Caco-2 (cell line): Measurements from ENCODE around the gene REG4. TPM values are rescaled to one million over a fixed set of nuclear protein-coding genes. Genes with fewer than 3 reads are reported as not detected.

Experiments
- BruUV-seq: library from RNA; stranded (reverse); fragments of 400-500 nt; replicated peaks from 2 replicates; lab custom pipeline; 2021; lab: Mats Ljungman, UMichigan
- CTCF ChIA-PET: fragments of 300-600 bp; sonication (Branson Sonifier 250); formaldehyde crosslinking; loops from one replicate; lab custom pipeline; 2022; ENCODE audit warnings: antibody characterized with exemption; lab: Charles Lee
- POLR2A ChIA-PET: fragments of 300-600 bp; sonication (Branson Sonifier 250); formaldehyde crosslinking; loops from one replicate; lab custom pipeline; 2022; ENCODE audit warnings: antibody characterized with exemption; lab: Charles Lee
- DNase-seq, 2 experiments: peaks; one replicate each; pipeline versions ENCODE4 v3.0.0 to v3.0.0-alpha.2; 2020 to 2022
- H3K27me3 ChIP-seq: replicated peaks from 2 replicates; pipeline ENCODE4 v1.6.0; 2011; ENCODE audit warnings: low read length; ENCODE audit not compliant: control insufficient read depth, insufficient read depth
- H3K36me3 ChIP-seq: 2 replicates; pipeline ENCODE4 v1.5.1; 2011; ENCODE audit warnings: low read length; ENCODE audit not compliant: control insufficient read depth, insufficient read depth
- H3K4me1 ChIP-seq: fragments of 250-450 bp; sonication (Bioruptor Pico); 2 replicates; pipeline ENCODE4 v1.5.1; 2020; ENCODE audit warnings: mild to moderate bottlenecking
- H3K4me3 ChIP-seq: 2 replicates; pipeline ENCODE4 v1.5.1; 2011; ENCODE audit warnings: low read depth, mild to moderate bottlenecking, control low read depth, low read length
- H3K9me3 ChIP-seq: fragments of 250-450 bp; sonication (Bioruptor Pico); 2 replicates; pipeline ENCODE4 v1.5.1; 2020; ENCODE audit warnings: mild to moderate bottlenecking, moderate library complexity
- H3K27ac Mint-ChIP-seq: one replicate; pipeline ENCODE4 v1.8.0; 2022; ENCODE audit warnings: mixed read lengths; ENCODE audit not compliant: unreplicated experiment
- H3K27me3 Mint-ChIP-seq: one replicate; pipeline ENCODE4 v1.8.0; 2022; ENCODE audit warnings: mixed read lengths; ENCODE audit not compliant: insufficient read depth, unreplicated experiment
- H3K36me3 Mint-ChIP-seq: one replicate; pipeline ENCODE4 v1.8.0; 2022; ENCODE audit warnings: mild to moderate bottlenecking, mixed read lengths; ENCODE audit not compliant: insufficient read depth, unreplicated experiment
- H3K4me1 Mint-ChIP-seq: one replicate; pipeline ENCODE4 v1.8.0; 2022; ENCODE audit warnings: low read depth, mixed read lengths; ENCODE audit not compliant: unreplicated experiment
- H3K4me3 Mint-ChIP-seq: one replicate; pipeline ENCODE4 v1.8.0; 2022; ENCODE audit warnings: mild to moderate bottlenecking, moderate library complexity, mixed read lengths; ENCODE audit not compliant: unreplicated experiment
- H3K9me3 Mint-ChIP-seq: one replicate; pipeline ENCODE4 v1.8.0; 2022; ENCODE audit warnings: mixed read lengths; ENCODE audit not compliant: unreplicated experiment
- CTCF ChIP-seq, 2 experiments: fragments of 200-600 bp in 1 of 2; IDR thresholded peaks; 1 replicate in 1 of 2; 2 replicates in 1 of 2; pipeline versions ENCODE4 v1.5.1 to v1.8.0; 2011 to 2022; ENCODE audit warnings: antibody characterized with exemption in 1 of 2, control low read depth in 1 of 2, inconsistent platforms in 1 of 2, low read depth in 1 of 2, low read length in 1 of 2, mild to moderate bottlenecking in 1 of 2, moderate library complexity in 1 of 2; ENCODE audit not compliant: insufficient read depth in 1 of 2, severe bottlenecking in 1 of 2, unreplicated experiment in 1 of 2
- intact Hi-C: fragments of 100-400 bp; cut with micrococcal nuclease; formaldehyde crosslinking; loops from one replicate; pipeline ENCODE4 v1.10.0; 2022; ENCODE audit not compliant: unreplicated experiment
- total RNA-seq: library from RNA; stranded (reverse); gene quantifications from 2 replicates; pipeline ENCODE4 v1.2.3, GENCODE V29; 2022

Gene REG4
- total RNA-seq, 1 experiment from 2014 or later: 8.0 TPM

GRCh38 chr1:119766374-119766794 lies 44.9 kb downstream of the REG4 start:
- peak overlapping the region; percentile 45 for H3K27ac Mint-ChIP-seq
- TF ChIP-seq CTCF (IDR thresholded peaks at IDR 0.05; ENCODE audit: insufficient read depth in 1 of 2, low read depth in 1 of 2, low read length in 1 of 2, severe bottlenecking in 1 of 2, unreplicated experiment in 1 of 2): no peak
- ChIA-PET POLR2A (interaction anchor here (1.5 kb wide), 1 partner anchor 54 kb away, joined by 5 read pairs; no protein-coding TSS in a partner anchor), CTCF (interaction anchor here (1.1 kb wide), 2 partner anchors 9 to 23 kb away, joined by 3 to 6 read pairs; no protein-coding TSS in a partner anchor)
- peaks cover 6% of the 10 kb centered on the region for H3K36me3 ChIP-seq
- no peaks in the 10 kb centered on the region for H3K9me3 ChIP-seq
- no peaks in the 10 kb centered on the region for H3K27me3 Mint-ChIP-seq
- peak; percentile 65 to 71 for DNase-seq
- peaks cover 15% of the 10 kb centered on the region for H3K36me3 Mint-ChIP-seq
- peaks cover 24% of the 10 kb centered on the region for H3K4me1 Mint-ChIP-seq
- peaks cover 60% of the 10 kb centered on the region for H3K4me1 ChIP-seq
- no peaks in the 10 kb centered on the region for H3K9me3 Mint-ChIP-seq
- H3K4me3 ChIP-seq: peak overlapping the region; percentile 37
- peak overlapping the region; percentile 63 for H3K4me3 Mint-ChIP-seq
- H3K27me3 ChIP-seq: no peaks in the 10 kb centered on the region
- BruUV-seq: no TSS peak
- intact Hi-C loops: loop anchor here (1.0 to 2.0 kb wide), 4 partner anchors 8 to 50 kb away; no protein-coding TSS in a partner anchor

- no peaks in the 10 kb centered on the region for H3K27me3 Mint-ChIP-seq
- H3K4me1 Mint-ChIP-seq: peaks cover 24% of the 10 kb centered on the region
- POLR2A ChIA-PET: no interaction called here
- Histone ChIP-seq H3K4me3 (no peak overlapping the region), H3K36me3 (peaks cover 8% of the 10 kb centered on the region), H3K9me3 (no peaks in the 10 kb centered on the region), H3K27me3 (no peaks in the 10 kb centered on the region), H3K4me1 (peaks cover 42% of the 10 kb centered on the region)
- H3K36me3 Mint-ChIP-seq: peaks cover 15% of the 10 kb centered on the region
- no peak for TF ChIP-seq CTCF (IDR thresholded peaks at IDR 0.05; ENCODE audit: insufficient read depth in 1 of 2, low read depth in 1 of 2, low read length in 1 of 2, severe bottlenecking in 1 of 2, unreplicated experiment in 1 of 2)
- CTCF ChIA-PET: no interaction called here
- DNase-seq: no peak
- no peaks in the 10 kb centered on the region for H3K9me3 Mint-ChIP-seq
- intact Hi-C loops: no loop called here
- H3K27ac Mint-ChIP-seq: no peak overlapping the region
- no TSS peak for BruUV-seq
- H3K4me3 Mint-ChIP-seq: no peak overlapping the region
These were observed 47.0 kb downstream of the REG4 start for GRCh38 chr1:119764220-119764619.

GRCh38 chr1:119762953-119763352 lies 48.3 kb downstream of the REG4 start:
- intact Hi-C loops: no loop called here
- Mint-ChIP-seq H3K27ac (no peak overlapping the region), H3K9me3 (no peaks in the 10 kb centered on the region), H3K27me3 (no peaks in the 10 kb centered on the region), H3K36me3 (peaks cover 15% of the 10 kb centered on the region), H3K4me3 (no peak overlapping the region), H3K4me1 (peaks cover 24% of the 10 kb centered on the region)
- Histone ChIP-seq H3K4me1 (peaks cover 29% of the 10 kb centered on the region), H3K27me3 (no peaks in the 10 kb centered on the region), H3K36me3 (peaks cover 11% of the 10 kb centered on the region), H3K9me3 (no peaks in the 10 kb centered on the region), H3K4me3 (no peak overlapping the region)
- no peak for DNase-seq
- TF ChIP-seq CTCF (IDR thresholded peaks at IDR 0.05; ENCODE audit: insufficient read depth in 1 of 2, low read depth in 1 of 2, low read length in 1 of 2, severe bottlenecking in 1 of 2, unreplicated experiment in 1 of 2): no peak
- ChIA-PET POLR2A (no interaction called here), CTCF (no interaction called here)
- BruUV-seq: no TSS peak
